Left ventricle myocardium inferior (tissue), 1 donor: Measurements from ENCODE around the gene KRT80. TPM values are rescaled to one million over a fixed set of nuclear protein-coding genes. Genes with fewer than 3 reads are reported as not detected.

ENCODE experiments used
- DNase-seq: peaks from one replicate; pipeline ENCODE4 v3.0.0-alpha.2; 2020
- H3K27ac ChIP-seq: fragments of 200-600 bp; replicated peaks from 2 replicates; pipeline ENCODE4 v1.8.0; 2021
- H3K27me3 ChIP-seq: fragments of 200-600 bp; 2 replicates; pipeline ENCODE4 v1.8.0; 2021; ENCODE audit warnings: low read depth
- H3K36me3 ChIP-seq: fragments of 200-600 bp; 2 replicates; pipeline ENCODE4 v1.8.0; 2021
- H3K4me1 ChIP-seq: fragments of 200-600 bp; 2 replicates; pipeline ENCODE4 v1.8.0; 2021
- H3K4me3 ChIP-seq: fragments of 200-600 bp; 2 replicates; pipeline ENCODE4 v1.8.0; 2021; ENCODE audit warnings: mild to moderate bottlenecking, moderate library complexity
- H3K9me3 ChIP-seq: fragments of 200-600 bp; replicated peaks from 2 replicates; pipeline ENCODE4 v1.8.0; 2021
- intact Hi-C: fragments of 100-400 bp; cut with micrococcal nuclease; formaldehyde crosslinking; loops from one replicate; pipeline ENCODE4 v1.11.0; 2022
- total RNA-seq: library from RNA; stranded (reverse); fragmentation: NEBNext Ultra II Directional; extraction: Animal tissue kit (Norgen Biotek cat#: 25700); gene quantifications from one replicate; pipeline ENCODE4 v1.2.1, GENCODE V29; 2021
- TF ChIP-seq, protein P1 (sequence below): fragments of 200-600 bp; IDR thresholded peaks from 2 replicates; pipeline ENCODE4 v1.8.0; 2021; ENCODE audit warnings: antibody characterized with exemption, mild to moderate bottlenecking, borderline replicate concordance
- donor health status: DM: no; HTN: yes; CAD: no; lungs with severe emphysema.

The KRT80 gene
- total RNA-seq, 1 donor from 2014 or later = not detected

DNA sequence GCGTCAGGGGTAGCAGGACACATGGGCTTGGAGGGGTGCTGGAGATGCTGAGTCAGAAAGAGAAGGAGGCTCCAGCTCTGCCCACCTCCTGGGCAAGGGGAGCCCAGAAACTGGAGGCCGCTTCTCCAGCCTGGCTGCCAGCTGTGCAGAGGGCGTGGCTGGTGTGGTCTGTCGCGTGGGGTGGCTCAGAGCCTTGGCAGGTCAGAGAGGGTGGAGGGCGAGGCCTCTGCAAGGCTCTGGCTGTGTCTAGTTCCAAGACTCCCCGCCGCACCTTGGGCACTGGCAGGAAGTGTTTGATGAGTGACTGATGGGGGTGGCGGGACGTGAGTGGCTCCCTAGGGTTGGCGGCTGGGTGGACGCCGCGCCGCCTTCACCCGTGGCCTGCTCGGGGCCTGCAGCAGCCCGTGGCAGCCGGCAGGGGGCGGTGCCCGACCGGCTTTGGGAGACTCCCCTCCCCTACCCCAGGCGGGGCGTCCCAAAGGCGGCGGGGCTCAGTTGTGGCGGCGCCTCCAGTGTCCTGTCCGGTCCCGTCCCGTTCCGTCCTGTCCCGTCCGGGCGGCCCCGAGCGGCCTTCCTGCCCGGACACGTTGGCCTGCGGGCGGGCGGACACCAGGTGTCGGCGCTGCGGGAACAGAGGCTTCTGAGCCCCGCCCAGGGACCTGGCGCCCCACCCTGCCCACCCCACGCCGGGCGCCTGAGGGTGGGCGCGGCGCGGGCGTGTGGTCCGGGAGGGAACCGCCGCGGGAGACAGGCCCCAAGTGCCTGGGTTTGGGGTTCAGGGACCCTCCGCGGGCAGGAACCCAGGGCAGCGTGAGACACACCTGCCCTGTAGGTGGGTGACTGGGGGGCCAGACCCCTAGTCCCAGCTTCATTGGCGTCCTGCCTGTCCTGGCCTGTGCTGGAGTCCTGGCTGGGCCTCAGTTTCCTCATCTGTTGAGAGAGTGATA is 39.7 kb downstream of the KRT80 start:
- H3K36me3 ChIP-seq = no peaks in the 10 kb centered on the region
- peak; percentile 77 for DNase-seq
- no peaks in the 10 kb centered on the region for H3K9me3 ChIP-seq
- peak overlapping the region; percentile 75 for H3K27ac ChIP-seq
- intact Hi-C loops = no loop called here
- TF ChIP-seq, protein P1, sequence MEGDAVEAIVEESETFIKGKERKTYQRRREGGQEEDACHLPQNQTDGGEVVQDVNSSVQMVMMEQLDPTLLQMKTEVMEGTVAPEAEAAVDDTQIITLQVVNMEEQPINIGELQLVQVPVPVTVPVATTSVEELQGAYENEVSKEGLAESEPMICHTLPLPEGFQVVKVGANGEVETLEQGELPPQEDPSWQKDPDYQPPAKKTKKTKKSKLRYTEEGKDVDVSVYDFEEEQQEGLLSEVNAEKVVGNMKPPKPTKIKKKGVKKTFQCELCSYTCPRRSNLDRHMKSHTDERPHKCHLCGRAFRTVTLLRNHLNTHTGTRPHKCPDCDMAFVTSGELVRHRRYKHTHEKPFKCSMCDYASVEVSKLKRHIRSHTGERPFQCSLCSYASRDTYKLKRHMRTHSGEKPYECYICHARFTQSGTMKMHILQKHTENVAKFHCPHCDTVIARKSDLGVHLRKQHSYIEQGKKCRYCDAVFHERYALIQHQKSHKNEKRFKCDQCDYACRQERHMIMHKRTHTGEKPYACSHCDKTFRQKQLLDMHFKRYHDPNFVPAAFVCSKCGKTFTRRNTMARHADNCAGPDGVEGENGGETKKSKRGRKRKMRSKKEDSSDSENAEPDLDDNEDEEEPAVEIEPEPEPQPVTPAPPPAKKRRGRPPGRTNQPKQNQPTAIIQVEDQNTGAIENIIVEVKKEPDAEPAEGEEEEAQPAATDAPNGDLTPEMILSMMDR = peak; percentile 94
- peaks cover 63% of the 10 kb centered on the region for H3K4me1 ChIP-seq
- peak overlapping the region; percentile 57 for H3K4me3 ChIP-seq
- peaks cover 9% of the 10 kb centered on the region for H3K27me3 ChIP-seq

DNA sequence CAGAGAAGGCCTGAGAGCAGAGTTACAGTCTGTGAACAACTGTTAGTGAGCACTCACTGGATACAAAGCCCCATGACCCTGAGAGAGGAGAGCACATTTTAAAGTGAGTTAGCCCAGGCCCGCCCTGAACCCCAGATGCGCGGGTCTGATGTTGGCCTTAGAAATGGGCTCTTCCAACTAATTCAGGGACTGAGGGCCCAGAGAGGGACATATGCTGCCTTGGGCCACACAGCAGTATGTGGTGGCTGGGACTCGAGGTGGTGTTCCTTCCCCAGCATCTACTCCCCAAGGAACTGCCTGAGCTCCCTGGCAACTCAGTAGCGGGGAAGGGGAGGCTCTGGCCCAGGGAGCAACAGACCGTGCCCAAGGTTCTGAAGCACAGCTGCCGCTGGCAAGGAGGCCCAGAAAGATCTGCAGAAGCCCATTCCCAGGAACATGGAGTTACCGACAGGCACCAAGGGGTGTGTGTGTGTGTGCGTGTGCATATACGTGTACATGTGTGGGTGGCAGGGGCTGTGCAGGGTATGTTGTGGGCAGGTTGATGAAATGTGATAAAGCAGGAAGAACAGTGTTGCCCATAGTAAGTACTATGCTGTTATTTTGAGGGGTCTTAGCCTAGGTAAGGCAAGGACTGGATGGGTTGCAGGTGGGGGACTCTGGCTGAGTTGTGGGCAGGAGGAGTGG is 40.5 kb downstream of the KRT80 start:
- Histone ChIP-seq H3K9me3 (no peaks in the 10 kb centered on the region), H3K36me3 (no peaks in the 10 kb centered on the region), H3K27ac (peak overlapping the region; percentile 75), H3K4me1 (peaks cover 67% of the 10 kb centered on the region), H3K4me3 (no peak overlapping the region), H3K27me3 (peaks cover 9% of the 10 kb centered on the region)
- DNase-seq = no peak
- TF ChIP-seq, protein P1 = no peak
- intact Hi-C loops = no loop called here

DNA sequence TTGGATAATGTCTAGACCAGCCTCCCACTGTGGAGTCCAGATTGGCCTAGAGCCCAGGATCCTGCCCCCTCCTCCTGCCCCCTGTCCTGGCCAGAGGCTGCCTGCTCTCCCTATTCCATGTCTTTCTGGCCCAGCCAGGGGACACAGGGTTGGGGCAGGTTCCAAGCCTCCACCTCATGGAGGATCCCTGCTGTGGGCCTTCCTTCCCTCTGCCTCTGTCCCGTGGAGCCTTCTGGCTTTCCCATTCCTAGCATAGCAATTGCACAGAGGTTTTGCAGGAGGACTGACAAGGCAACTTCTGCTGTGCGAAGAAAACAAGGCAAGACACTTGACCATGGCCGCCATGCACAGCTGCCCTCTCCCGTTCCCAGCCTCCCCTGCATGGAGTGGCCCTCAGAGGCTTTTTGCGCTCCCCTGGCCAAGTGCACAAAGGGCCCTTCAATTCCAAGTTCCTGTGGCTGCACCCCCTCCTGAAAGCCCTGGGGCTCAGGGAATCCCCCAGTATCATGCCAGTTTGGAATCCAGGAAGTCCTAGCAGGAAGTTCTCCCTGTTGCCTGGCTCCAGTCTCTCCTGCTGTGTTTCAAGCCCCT is 42.1 kb downstream of the KRT80 start:
- peaks cover 59% of the 10 kb centered on the region for H3K4me1 ChIP-seq
- no peak for DNase-seq
- no peak overlapping the region for H3K4me3 ChIP-seq
- no peaks in the 10 kb centered on the region for H3K36me3 ChIP-seq
- intact Hi-C loops = no loop called here
- H3K27ac ChIP-seq = peak overlapping the region; percentile 87
- peaks cover 9% of the 10 kb centered on the region for H3K27me3 ChIP-seq
- H3K9me3 ChIP-seq = no peaks in the 10 kb centered on the region
- TF ChIP-seq, protein P1 = no peak

DNA sequence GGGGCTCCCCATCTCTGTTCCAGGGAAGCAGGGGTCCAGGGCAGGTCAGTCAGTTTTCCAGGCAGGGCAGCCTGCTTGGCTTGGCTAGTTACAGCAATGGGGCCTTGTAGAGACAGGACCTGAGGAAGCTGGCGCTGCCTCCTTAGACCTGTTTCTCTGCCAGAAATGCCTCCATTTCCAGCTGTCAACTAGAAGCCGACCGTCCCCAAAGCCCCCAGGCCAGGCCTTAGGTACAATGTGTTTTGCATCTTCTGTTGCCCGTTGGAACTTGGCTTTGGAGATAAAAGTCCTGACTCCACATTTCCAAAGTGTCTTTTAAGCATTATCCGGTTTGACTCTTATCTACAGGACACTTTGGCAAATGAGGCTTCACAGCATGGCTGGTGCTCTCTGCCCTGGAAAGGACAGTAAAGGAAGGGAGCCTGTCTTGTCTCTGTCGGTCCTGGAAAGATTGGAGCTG is 42.6 kb downstream of the KRT80 start:
- no peaks in the 10 kb centered on the region for H3K36me3 ChIP-seq
- TF ChIP-seq, protein P1 = no peak
- peaks cover 59% of the 10 kb centered on the region for H3K4me1 ChIP-seq
- intact Hi-C loops = no loop called here
- H3K4me3 ChIP-seq = no peak overlapping the region
- peak overlapping the region; percentile 87 for H3K27ac ChIP-seq
- peaks cover 9% of the 10 kb centered on the region for H3K27me3 ChIP-seq
- no peak for DNase-seq
- no peaks in the 10 kb centered on the region for H3K9me3 ChIP-seq

DNA sequence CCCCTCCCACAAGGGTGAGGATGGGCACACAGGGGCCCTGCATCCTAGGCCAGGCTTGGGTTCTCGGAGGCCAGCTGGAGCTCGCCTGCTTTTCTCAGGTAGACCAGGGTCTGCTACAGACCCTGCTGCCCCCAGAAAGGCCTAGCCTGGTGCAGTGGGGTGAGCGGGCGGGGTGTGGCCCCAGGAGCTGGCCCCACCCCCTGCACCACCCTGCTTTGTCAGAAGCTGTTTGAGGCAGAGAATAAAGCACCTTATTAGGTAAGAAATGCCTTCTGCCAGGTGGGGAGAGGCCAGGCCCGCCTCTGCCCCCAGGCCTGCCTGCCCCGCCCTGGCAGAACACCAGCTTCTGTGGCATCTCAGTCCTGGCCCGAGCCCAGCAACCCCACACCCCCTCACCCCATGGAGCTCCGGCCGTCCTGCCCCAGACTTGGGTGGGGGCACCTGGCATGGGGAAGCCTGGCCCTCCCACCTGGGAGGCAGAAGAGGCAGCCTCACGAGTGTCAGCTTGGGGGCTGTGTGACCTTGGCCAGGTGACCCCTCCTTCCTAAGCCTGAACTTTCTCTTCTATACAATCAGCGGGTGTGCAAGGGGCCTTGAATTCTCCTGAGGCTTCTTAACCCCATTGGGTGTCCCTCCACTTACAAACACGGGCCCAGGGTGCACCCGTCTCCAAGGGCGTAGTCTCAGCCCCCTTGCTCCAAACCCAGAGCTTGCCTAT is 43.2 kb downstream of the KRT80 start:
- DNase-seq = no peak
- H3K4me3 ChIP-seq = no peak overlapping the region
- no peaks in the 10 kb centered on the region for H3K9me3 ChIP-seq
- TF ChIP-seq, protein P1 = no peak
- intact Hi-C loops = no loop called here
- no peaks in the 10 kb centered on the region for H3K36me3 ChIP-seq
- peak overlapping the region; percentile 87 for H3K27ac ChIP-seq
- peaks cover 9% of the 10 kb centered on the region for H3K27me3 ChIP-seq
- H3K4me1 ChIP-seq = peaks cover 59% of the 10 kb centered on the region
